GM12875 (cell line): ENCODE measurements around the gene ADD1.

Experiments
- H3K4me3 ChIP-seq: one replicate; pipeline ENCODE4 v1.5.1; 2011; ENCODE audit warnings: low read depth, low read length, control low read depth
- TF ChIP-seq, protein P1 (sequence below): IDR thresholded peaks from 2 replicates; pipeline ENCODE4 v1.5.1; 2011; ENCODE audit warnings: low read depth, mild to moderate bottlenecking, control low read depth, inconsistent platforms, low read length, moderate library complexity, borderline replicate concordance; ENCODE audit not compliant: insufficient read depth

ADD1 gene

DNA sequence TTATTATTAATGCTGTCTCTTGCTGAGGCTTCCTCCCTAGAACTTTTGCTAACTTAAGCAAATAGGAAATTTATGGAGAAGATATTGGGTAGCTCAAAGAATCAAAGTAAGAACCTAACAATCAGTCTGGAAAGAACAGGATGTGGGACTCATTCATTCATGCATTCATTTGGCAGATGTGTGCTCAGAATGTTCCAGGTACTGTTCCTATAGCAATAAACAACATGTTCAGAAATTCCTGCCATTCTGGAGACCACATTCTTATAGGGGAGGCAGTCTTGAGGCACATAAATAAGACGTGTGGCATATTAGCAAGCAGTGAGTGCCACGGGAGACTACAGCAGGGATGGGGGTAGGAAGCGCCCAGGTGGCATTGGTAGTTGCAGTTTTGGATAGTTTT lies 124.7 kb downstream of the ADD1 start:
- TF ChIP-seq, protein P1, sequence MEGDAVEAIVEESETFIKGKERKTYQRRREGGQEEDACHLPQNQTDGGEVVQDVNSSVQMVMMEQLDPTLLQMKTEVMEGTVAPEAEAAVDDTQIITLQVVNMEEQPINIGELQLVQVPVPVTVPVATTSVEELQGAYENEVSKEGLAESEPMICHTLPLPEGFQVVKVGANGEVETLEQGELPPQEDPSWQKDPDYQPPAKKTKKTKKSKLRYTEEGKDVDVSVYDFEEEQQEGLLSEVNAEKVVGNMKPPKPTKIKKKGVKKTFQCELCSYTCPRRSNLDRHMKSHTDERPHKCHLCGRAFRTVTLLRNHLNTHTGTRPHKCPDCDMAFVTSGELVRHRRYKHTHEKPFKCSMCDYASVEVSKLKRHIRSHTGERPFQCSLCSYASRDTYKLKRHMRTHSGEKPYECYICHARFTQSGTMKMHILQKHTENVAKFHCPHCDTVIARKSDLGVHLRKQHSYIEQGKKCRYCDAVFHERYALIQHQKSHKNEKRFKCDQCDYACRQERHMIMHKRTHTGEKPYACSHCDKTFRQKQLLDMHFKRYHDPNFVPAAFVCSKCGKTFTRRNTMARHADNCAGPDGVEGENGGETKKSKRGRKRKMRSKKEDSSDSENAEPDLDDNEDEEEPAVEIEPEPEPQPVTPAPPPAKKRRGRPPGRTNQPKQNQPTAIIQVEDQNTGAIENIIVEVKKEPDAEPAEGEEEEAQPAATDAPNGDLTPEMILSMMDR = no peak
- no peak overlapping the region for H3K4me3 ChIP-seq

DNA sequence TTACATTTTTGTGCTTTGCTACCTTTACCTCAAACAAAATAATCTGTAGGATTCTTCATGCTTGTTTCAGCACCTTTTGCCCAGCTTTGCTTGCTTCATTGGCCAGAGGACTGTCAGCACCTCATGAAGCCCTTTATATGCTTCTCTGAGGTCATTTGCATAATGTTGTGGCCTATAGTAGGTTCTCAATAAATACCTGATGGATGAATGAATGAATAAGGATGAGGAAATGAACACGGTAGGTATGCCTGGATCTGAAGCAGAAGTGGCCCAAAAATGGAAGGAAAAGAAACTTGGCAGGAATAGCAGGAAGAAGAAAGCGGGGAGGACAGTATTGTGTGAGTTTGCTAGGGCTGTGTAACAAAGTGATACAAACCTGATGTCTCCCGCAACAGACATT lies 127.6 kb downstream of the ADD1 start:
- no peak overlapping the region for H3K4me3 ChIP-seq
- TF ChIP-seq, protein P1 = no peak

DNA sequence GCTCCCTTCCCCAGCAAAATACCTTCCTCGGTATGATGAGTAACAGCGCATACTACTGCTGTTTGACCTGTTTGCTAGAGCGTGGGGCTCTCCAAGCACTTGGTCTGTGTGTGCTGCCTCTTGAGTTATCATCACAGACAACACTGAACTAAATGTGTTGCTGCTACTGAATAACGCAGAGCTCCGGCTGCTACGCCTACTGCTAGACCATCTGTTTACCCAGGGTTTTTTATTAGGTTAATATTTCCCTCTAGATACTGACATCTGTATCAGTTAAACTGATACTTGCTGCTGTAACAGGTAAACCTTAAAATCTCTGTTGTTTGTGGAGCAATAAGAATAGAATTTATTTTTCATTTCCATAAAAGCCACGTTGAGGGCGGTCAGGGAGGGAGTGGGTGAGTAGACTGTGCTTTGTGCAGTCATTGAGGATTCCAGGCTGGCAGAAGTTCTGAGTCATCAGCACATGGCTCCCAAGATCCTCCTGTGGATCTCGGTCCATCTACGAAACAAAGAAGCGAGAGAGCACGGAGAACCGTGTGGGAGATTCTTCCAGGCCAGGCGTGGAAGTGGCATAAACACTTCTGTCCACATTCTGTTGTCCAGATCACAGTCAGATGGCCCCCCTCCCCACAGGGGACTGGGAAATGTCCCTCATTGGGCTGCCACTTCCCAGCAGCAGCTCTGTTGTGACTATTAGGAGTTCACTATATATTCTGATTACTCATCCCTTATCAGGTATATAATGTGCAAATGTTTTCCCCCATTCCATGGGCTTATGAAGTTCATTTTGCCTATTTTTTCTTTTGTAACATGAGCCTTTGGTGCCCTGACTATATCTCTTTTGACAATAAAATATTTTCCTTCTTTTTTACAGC lies 133.8 kb downstream of the ADD1 start:
- no peak overlapping the region for H3K4me3 ChIP-seq
- TF ChIP-seq, protein P1 = no peak
